ENCODE results near the gene SH3D19. TPM values are rescaled to one million over a fixed set of nuclear protein-coding genes. Genes with fewer than 3 reads are reported as not detected.
"Not testable (repeated sequence)": the region's sequence is repeated elsewhere in the genome, so short reads cannot be mapped to it uniquely, and the experiment has no call there.

The SH3D19 gene
- polyA plus RNA-seq, 1 donor, result 68.5 TPM

DNA sequence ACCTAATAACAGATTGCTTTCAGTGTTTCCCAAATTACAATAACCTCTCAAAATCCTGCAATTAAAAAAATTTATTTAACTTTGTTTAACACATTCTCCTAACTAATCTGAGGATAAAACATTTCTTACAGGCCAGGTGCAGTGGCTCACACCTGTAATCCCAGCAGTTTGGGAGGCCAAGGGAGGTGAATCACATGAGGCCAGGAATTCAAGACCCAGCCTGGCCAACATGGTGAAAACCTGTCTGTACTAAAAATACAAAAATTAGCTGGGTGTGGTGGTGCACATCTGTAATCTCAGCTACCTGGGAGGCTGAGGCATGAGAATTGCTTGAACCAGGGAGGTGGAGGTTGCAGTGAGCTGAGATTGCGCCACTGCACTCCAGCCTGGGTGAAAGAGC lies 90.0 kb downstream of the SH3D19 start:
- H3K27me3 ChIP-seq (ENCODE audit: control insufficient read depth, insufficient read depth, low read length); H3K4me1 ChIP-seq (ENCODE audit: control insufficient read depth, insufficient read depth, low read length): not testable (repeated sequence)
- WGBS (ENCODE audit: insufficient coverage, low lambda C conversion rate), result no CpG with 5 or more reads among the region's 1 CpG

DNA sequence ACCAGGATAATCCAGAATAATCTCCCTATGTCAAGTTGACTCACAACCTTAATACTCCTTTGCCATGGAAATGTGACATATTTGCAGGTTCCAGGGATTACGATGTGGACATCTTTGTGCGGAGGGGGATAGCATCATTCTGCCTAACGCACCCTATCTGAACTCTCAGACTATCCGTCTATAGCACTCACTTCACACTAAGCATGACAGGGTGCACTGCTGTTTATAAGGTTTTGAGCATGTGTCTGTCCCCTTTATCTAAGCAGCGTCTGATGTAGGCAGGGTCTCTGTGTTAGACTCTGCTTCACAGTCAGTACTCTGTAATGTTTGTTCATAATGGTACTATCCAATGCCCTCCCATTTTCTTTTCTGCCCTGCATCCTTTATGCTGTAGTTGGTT lies 91.8 kb downstream of the SH3D19 start:
- no peak overlapping the region for H3K4me3 ChIP-seq (ENCODE audit: low read length)
- peaks cover 7% of the 10 kb centered on the region for H3K36me3 ChIP-seq (ENCODE audit: control insufficient read depth, insufficient read depth, low read length)
- no peak overlapping the region for H3K27ac ChIP-seq (ENCODE audit: low read length)
- no peaks in the 10 kb centered on the region for H3K4me1 ChIP-seq (ENCODE audit: control insufficient read depth, insufficient read depth, low read length)
- WGBS (ENCODE audit: insufficient coverage, low lambda C conversion rate), result no CpG with 5 or more reads among the region's 5 CpGs
- DNase-seq, result no peak
- H3K9me3 ChIP-seq (ENCODE audit: control insufficient read depth, low read depth, low read length), result no peaks in the 10 kb centered on the region
- no peaks in the 10 kb centered on the region for H3K27me3 ChIP-seq (ENCODE audit: control insufficient read depth, insufficient read depth, low read length)

More for the DNA sequence above, 90.0 kb downstream of the SH3D19 start:
- DNase-seq; H3K9me3 ChIP-seq (ENCODE audit: control insufficient read depth, low read depth, low read length); H3K36me3 ChIP-seq (ENCODE audit: control insufficient read depth, insufficient read depth, low read length); H3K4me3 ChIP-seq (ENCODE audit: low read length); H3K27ac ChIP-seq (ENCODE audit: low read length): not testable (repeated sequence)

GRCh38 chr4:151231915-151232595 lies 93.3 kb downstream of the SH3D19 start:
- H3K27ac ChIP-seq (ENCODE audit: low read length), result no peak overlapping the region

GRCh38 chr4:151228189-151229119 lies 97.0 kb downstream of the SH3D19 start:
- Histone ChIP-seq H3K36me3 (ENCODE audit: control insufficient read depth, insufficient read depth, low read length) (peaks cover 7% of the 10 kb centered on the region), H3K27ac (ENCODE audit: low read length) (no peak overlapping the region), H3K9me3 (ENCODE audit: control insufficient read depth, low read depth, low read length) (no peaks in the 10 kb centered on the region), H3K4me3 (ENCODE audit: low read length) (no peak overlapping the region), H3K4me1 (ENCODE audit: control insufficient read depth, insufficient read depth, low read length) (no peaks in the 10 kb centered on the region), H3K27me3 (ENCODE audit: control insufficient read depth, insufficient read depth, low read length) (no peaks in the 10 kb centered on the region)
- WGBS (ENCODE audit: insufficient coverage, low lambda C conversion rate), result 100% methylated on average over 2 of the region's 6 CpGs
- DNase-seq, result no peak

More at GRCh38 chr4:151231915-151232595, 93.3 kb downstream of the SH3D19 start:
- 100% methylated on average over 2 of the region's 7 CpGs for WGBS (ENCODE audit: insufficient coverage, low lambda C conversion rate)
- DNase-seq, result no peak
- Histone ChIP-seq H3K4me3 (ENCODE audit: low read length) (no peak overlapping the region), H3K9me3 (ENCODE audit: control insufficient read depth, low read depth, low read length) (no peaks in the 10 kb centered on the region), H3K27me3 (ENCODE audit: control insufficient read depth, insufficient read depth, low read length) (no peaks in the 10 kb centered on the region), H3K36me3 (ENCODE audit: control insufficient read depth, insufficient read depth, low read length) (peaks cover 7% of the 10 kb centered on the region), H3K4me1 (ENCODE audit: control insufficient read depth, insufficient read depth, low read length) (no peaks in the 10 kb centered on the region)

- Histone ChIP-seq H3K4me3 (ENCODE audit: low read length) (no peak overlapping the region), H3K36me3 (ENCODE audit: control insufficient read depth, insufficient read depth, low read length) (peaks cover 8% of the 10 kb centered on the region), H3K27me3 (ENCODE audit: control insufficient read depth, insufficient read depth, low read length) (no peaks in the 10 kb centered on the region), H3K27ac (ENCODE audit: low read length) (peak overlapping the region; percentile 12), H3K4me1 (ENCODE audit: control insufficient read depth, insufficient read depth, low read length) (no peaks in the 10 kb centered on the region), H3K9me3 (ENCODE audit: control insufficient read depth, low read depth, low read length) (no peaks in the 10 kb centered on the region)
- no peak for DNase-seq
- WGBS (ENCODE audit: insufficient coverage, low lambda C conversion rate), result no CpG with 5 or more reads among the region's 3 CpGs
These were observed 97.7 kb downstream of the SH3D19 start for GRCh38 chr4:151227731-151228130.

DNA sequence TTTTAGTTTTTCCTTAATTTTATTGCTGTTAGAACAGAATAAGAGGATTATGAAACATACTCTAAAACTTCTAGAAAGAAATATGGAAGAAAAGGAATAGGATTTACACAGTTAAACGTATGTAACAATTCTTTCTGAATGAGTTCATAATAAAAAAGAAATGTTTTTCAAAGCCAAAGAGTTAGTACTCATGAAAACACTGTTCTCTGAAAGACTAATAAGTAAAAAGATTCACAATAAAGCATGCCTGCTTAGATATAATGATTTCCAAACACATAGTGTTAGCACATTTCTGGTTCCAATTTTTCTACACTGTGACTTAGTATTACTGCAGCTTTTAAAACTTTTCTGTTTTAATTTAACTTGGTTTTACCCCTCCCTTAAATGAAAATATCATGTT lies 98.2 kb downstream of the SH3D19 start:
- Histone ChIP-seq H3K36me3 (ENCODE audit: control insufficient read depth, insufficient read depth, low read length) (peaks cover 8% of the 10 kb centered on the region), H3K4me1 (ENCODE audit: control insufficient read depth, insufficient read depth, low read length) (no peaks in the 10 kb centered on the region), H3K4me3 (ENCODE audit: low read length) (no peak overlapping the region), H3K27ac (ENCODE audit: low read length) (no peak overlapping the region), H3K27me3 (ENCODE audit: control insufficient read depth, insufficient read depth, low read length) (no peaks in the 10 kb centered on the region), H3K9me3 (ENCODE audit: control insufficient read depth, low read depth, low read length) (no peaks in the 10 kb centered on the region)
- WGBS (ENCODE audit: insufficient coverage, low lambda C conversion rate), result 100% methylated on average over 1 of the region's 1 CpG
- DNase-seq, result no peak

- WGBS (ENCODE audit: insufficient coverage, low lambda C conversion rate), result 75% methylated on average over 5 of the region's 10 CpGs
- no peaks in the 10 kb centered on the region for H3K9me3 ChIP-seq (ENCODE audit: control insufficient read depth, low read depth, low read length)
- H3K27ac ChIP-seq (ENCODE audit: low read length), result peak overlapping the region; percentile 36
- DNase-seq, result no peak
- peaks cover 8% of the 10 kb centered on the region for H3K36me3 ChIP-seq (ENCODE audit: control insufficient read depth, insufficient read depth, low read length)
- H3K4me1 ChIP-seq (ENCODE audit: control insufficient read depth, insufficient read depth, low read length), result no peaks in the 10 kb centered on the region
- H3K27me3 ChIP-seq (ENCODE audit: control insufficient read depth, insufficient read depth, low read length), result no peaks in the 10 kb centered on the region
- H3K4me3 ChIP-seq (ENCODE audit: low read length), result no peak overlapping the region
These were observed 99.1 kb downstream of the SH3D19 start for GRCh38 chr4:151226004-151226932.

- no peaks in the 10 kb centered on the region for H3K4me1 ChIP-seq (ENCODE audit: control insufficient read depth, insufficient read depth, low read length)
- 67% methylated on average over 1 of the region's 4 CpGs for WGBS (ENCODE audit: insufficient coverage, low lambda C conversion rate)
- no peak for DNase-seq
- no peaks in the 10 kb centered on the region for H3K27me3 ChIP-seq (ENCODE audit: control insufficient read depth, insufficient read depth, low read length)
- no peak overlapping the region for H3K4me3 ChIP-seq (ENCODE audit: low read length)
- no peak overlapping the region for H3K27ac ChIP-seq (ENCODE audit: low read length)
- H3K9me3 ChIP-seq (ENCODE audit: control insufficient read depth, low read depth, low read length), result no peaks in the 10 kb centered on the region
- H3K36me3 ChIP-seq (ENCODE audit: control insufficient read depth, insufficient read depth, low read length), result peaks cover 4% of the 10 kb centered on the region
These were observed 101.9 kb downstream of the SH3D19 start for GRCh38 chr4:151223465-151223864.

DNA sequence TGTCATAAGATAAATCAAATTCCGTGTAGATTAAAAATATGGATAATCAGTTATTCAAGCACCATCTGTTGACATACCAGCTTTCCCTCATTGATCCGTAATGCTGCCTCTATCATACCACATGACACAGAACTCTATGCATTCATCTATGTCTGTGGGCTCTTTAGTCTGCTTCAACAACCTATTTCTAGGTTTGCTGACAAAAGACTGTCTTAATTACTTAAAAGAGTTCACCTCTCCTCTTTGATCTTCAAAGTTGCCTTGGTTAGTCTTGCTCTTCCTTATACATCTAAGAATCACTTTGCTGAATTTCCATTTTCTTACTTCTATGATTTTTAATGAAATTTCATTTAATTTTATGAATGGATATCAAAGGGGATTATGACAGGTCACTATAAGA lies 105.5 kb downstream of the SH3D19 start:
- WGBS (ENCODE audit: insufficient coverage, low lambda C conversion rate), result 100% methylated on average over 2 of the region's 2 CpGs

GRCh38 chr4:151219091-151219490 lies 106.3 kb downstream of the SH3D19 start:
- Histone ChIP-seq H3K4me1 (ENCODE audit: control insufficient read depth, insufficient read depth, low read length) (no peaks in the 10 kb centered on the region), H3K27ac (ENCODE audit: low read length) (no peak overlapping the region), H3K36me3 (ENCODE audit: control insufficient read depth, insufficient read depth, low read length) (peaks cover 8% of the 10 kb centered on the region), H3K4me3 (ENCODE audit: low read length) (no peak overlapping the region), H3K9me3 (ENCODE audit: control insufficient read depth, low read depth, low read length) (no peaks in the 10 kb centered on the region), H3K27me3 (ENCODE audit: control insufficient read depth, insufficient read depth, low read length) (no peaks in the 10 kb centered on the region)
- 94% methylated on average over 3 of the region's 4 CpGs for WGBS (ENCODE audit: insufficient coverage, low lambda C conversion rate)
- DNase-seq, result no peak

More for the DNA sequence above, 105.5 kb downstream of the SH3D19 start:
- H3K4me3 ChIP-seq (ENCODE audit: low read length), result no peak overlapping the region
- H3K36me3 ChIP-seq (ENCODE audit: control insufficient read depth, insufficient read depth, low read length), result peaks cover 8% of the 10 kb centered on the region
- H3K27ac ChIP-seq (ENCODE audit: low read length), result no peak overlapping the region
- H3K27me3 ChIP-seq (ENCODE audit: control insufficient read depth, insufficient read depth, low read length), result no peaks in the 10 kb centered on the region
- DNase-seq, result no peak
- no peaks in the 10 kb centered on the region for H3K9me3 ChIP-seq (ENCODE audit: control insufficient read depth, low read depth, low read length)
- no peaks in the 10 kb centered on the region for H3K4me1 ChIP-seq (ENCODE audit: control insufficient read depth, insufficient read depth, low read length)

All from large intestine (tissue), 3 donors.